Hematopoietic multipotent progenitor cell (in vitro differentiated cells): ENCODE measurements around the gene PLAU. TPM values are rescaled to one million over a fixed set of nuclear protein-coding genes. Genes with fewer than 3 reads are reported as not detected.
"Not testable (repeated sequence)": the region's sequence is repeated elsewhere in the genome, so short reads cannot be mapped to it uniquely, and the experiment has no call there.

Experiments
- DNase-seq, 3 donors: peaks; one replicate each; pipeline ENCODE4 v3.0.0-alpha.2; 2011 to 2015; ENCODE audit warnings: low read depth in 2 of 3, low spot score in 2 of 3
- total RNA-seq: library from RNA; depleted of rRNA; stranded (reverse); fragments of >200 nt; gene quantifications from one replicate; pipeline ENCODE4 v1.2.3, GENCODE V29; 2012

PLAU gene
- total RNA-seq, 1 donor = 10.8 TPM

DNA sequence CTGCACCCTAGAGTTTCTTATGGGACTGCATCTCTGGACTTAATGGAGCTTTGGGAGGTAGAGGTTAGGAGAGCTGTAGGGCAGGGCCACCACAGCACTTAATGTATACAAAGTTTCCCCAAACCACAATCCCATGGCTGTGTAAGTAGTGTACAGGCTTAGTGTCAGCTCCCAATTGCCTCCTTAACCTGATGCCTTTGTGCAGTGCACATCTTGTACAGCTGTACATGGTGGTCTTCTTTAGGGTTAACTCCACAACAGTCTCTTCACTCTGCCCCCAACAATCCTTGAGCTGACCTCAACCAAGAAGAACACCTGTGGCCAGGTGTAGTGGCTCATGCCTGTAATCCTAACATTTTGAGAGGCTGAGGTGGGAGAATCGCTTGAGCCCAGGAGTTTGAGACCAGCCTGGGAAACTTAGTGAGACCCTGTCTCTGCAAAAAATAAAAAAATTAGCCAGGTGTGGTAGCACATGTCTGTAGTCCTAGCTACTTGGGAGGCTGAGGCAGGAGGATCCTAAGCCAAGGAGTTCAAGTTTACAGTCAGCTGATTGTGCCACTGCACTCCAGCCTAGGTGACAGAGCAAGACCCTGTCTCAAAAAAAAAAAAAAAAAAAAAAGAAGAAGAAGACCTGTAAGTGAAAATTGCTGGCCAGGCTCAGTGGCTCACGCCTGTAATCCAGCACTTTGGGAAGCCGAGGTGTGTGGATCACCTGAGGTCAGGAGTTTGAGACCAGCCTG lies 6.8 kb downstream of the PLAU start:
- no peak for DNase-seq

DNA sequence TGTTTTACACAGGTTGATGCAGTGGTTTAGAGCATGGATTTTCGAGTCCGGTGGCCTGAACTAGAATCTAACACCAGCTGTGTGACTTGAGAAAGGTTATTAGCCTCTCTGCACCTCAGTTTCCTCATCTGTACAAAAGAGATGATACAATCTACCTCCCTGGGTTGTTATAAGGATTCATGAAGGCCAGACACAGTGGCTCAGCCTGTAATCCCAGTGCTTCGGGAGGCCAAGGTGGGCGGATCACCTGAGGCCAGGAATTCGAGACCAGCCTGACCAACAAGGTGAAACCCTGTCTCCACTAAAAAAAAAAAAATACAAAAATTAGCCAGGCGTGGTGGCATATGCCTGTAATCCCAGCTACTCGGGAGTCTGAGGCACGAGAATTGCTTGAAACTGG lies 8.5 kb downstream of the PLAU start:
- not testable (repeated sequence) for DNase-seq

DNA sequence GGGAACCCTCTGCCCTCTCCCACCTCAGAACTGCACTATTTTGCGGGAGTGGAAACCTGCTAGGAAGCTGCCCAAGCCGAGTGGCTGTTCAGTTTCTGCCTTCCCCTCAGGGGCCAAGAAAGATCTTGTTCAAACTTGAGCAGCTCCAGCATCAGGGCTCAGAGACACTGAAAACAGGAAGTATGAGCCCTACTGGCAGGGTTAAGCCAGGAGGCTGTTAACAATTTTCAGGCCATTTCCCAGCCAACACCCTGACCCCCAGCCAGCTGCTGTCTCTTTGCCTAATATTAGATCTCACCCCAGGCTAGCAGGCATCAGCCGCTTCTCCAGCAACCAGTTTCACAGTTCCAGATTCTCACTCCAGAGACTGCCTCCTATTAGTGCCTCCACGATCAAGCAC lies 9.2 kb downstream of the PLAU start:
- DNase-seq = peak in 2 of 3 donors; percentile 42 to 65

GRCh38 chr10:73922007-73922863 lies 11.3 kb downstream of the PLAU start:
- no peak for DNase-seq

- no peak for DNase-seq
Observed at GRCh38 chr10:73922864-73923133, 11.9 kb downstream of the PLAU start.

GRCh38 chr10:73923935-73924598 lies 13.1 kb downstream of the PLAU start:
- DNase-seq = no peak

DNA sequence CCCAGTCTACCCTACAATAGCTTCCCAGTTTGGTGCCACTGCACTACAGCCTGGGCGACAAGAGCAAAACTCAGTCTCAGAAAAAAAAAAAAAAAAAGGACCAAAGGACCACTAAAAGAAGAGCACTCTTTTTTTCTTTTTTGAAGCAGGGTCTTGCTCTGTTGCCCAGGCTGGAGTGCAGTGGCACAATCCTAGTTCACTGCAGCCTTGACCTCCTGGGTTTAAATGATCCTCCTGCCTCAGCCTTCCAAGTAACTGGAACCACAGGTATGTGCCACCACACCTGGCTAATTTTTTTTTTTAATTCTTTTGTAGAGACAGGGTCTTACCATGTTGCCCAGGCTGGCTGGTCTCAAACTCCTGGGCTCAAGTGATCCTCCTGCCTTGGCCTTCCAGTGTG lies 14.0 kb downstream of the PLAU start:
- DNase-seq = no peak

GRCh38 chr10:73925539-73925938 lies 14.6 kb downstream of the PLAU start:
- no peak for DNase-seq

GRCh38 chr10:73926152-73926764 lies 15.3 kb downstream of the PLAU start:
- peak in 1 of 3 donors; percentile 40 for DNase-seq

- not testable (repeated sequence) for DNase-seq
Observed at GRCh38 chr10:73930630-73931327, 19.8 kb downstream of the PLAU start.

DNA sequence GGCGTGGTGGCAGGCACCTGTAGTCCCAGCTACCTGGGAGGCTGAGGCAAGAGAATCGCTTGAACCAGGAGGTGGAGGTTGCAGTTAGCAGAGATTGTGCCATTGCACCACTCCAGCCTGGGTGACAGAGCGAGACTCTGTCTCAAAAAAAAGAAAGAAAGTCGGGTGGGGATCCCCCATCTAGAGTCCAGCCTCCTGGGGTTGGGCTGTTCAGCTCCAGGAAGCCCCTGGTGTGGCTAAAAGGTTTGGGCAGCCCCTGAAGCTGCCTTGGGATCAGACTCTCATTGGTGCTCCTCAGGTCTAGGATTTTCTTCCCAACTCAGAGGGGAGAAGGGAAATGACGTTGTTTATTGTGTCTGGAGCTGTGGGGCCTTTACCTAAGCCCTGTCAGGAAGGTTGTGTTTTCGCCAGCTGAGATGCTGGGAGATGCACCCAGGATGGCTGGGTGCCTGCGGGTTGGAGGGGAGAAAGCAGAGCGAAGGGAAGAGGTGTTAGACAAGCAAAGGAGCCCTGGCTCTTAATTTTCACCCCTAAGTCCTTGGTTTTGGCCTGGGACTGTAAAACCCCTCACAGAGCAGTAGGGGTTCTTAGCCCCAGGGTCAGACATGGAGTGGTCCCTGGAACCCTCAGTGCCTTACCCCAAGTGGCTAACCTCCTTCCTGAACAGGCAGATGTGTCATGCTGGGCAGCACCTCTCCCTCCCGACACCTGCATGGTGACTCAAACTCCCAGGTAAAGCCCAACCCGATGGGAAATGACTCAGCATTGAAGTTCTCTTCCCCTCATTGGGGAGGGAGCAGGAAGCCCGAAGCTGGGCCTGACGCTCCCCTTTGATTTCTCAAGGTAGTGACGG lies 21.1 kb downstream of the PLAU start:
- DNase-seq = peak in 2 of 3 donors; percentile 54 to 84

GRCh38 chr10:73932620-73933112 lies 21.7 kb downstream of the PLAU start:
- peak in 1 of 3 donors; percentile 51 for DNase-seq

DNA sequence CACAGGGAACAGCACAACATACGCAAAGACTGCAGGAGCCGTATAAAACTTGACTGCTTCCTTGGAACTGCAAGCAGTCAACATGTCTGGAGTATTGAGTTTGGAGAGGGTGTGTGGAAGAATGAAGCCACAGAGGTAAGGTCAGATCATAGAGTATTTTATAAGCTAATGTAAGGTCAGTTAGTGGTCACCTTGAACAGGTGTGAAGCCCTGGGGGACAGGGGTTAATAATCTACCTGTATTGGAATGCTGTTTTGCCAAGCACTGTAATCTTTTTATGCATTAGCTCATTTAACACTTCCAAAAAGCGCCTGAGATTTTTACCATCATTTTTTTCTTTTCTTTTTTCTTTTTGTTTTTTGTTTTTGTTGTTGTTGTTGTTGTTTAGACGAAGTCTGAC lies 23.1 kb downstream of the PLAU start:
- no peak for DNase-seq

- DNase-seq = no peak
Observed at GRCh38 chr10:73935895-73936294, 25.0 kb downstream of the PLAU start.

DNA sequence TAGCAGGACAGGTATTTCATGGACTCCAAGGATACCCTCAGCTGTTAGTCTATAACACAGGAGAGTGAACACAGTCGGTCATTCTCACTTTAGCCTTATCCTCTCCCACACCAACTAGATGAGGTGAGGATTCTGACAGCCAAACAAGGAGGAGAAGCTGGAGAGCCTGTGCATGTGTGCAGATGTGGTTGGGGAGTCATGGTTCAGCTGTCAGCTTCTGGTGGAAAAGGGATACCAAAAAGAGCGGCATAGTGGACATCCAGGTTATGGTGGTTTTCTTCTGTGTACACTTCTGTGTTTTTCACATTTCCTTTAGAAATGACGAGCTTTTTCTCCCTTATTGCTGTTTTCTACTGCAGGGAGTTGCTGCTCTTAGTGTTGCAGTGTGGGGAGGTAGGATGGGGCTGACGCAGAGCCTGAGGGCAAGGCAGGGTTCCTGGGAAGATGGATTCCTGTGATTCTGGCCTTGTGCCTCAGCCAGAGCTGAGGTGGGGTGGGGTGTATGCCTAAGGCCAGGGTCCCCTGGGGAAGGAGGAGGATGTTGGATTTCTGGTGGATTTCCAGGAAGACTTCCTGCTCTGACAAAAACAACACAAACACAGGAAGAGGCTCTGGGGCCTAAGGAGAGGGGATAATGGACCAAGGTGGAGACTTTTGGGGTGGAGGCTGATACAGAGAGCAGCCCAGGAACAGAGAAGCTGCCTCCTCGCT lies 26.6 kb downstream of the PLAU start:
- DNase-seq = no peak

DNA sequence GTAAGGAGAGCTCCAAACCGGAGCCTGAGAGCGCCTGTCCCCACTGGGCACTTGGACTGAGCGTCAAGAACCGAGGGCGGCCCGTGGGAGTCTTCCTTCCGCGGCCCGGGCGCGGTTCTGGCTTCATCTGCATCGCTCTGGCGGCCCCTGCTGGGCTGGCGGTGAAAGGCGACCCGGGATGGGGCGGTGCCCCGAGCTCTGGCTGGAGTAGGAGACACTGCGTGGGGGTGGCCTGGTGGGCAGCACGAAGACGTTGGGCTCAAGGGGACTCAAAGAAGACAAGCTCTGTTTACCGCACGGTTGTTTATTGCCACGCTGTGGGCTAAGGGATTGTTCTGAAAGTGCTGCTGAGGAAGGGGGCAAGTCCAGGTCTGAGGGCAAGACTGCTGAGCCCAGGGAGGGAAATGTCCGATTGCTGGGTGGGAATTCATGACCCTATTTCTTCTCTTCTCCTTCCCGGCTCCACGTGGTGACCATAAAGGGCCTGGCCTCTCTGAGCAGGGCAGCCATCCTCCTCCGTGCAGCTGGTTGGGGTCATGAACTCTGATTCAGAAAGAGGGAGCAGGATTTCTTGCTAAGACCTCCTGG lies 29.8 kb downstream of the PLAU start:
- DNase-seq = peak; percentile 63 to 77 (median 73)

DNA sequence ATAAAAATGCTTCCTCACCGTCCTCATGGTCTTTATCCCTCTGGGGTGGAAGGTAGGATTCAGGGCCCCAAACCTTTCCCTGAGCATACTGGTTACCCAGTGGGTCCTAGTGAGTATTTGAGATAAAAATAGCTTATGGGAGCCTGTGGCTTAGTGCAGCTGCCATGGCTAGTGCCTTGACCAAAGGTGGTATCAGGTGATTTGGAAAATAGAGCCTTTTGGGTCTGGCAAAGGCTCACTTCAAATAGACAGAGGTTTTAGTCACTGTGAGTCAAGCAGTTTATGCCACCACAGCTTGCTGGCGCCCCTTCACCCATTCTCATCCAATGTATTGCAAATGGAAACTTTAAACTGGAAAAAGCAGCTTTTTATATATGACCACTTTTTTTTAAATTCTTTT lies 30.4 kb downstream of the PLAU start:
- no peak for DNase-seq

DNA sequence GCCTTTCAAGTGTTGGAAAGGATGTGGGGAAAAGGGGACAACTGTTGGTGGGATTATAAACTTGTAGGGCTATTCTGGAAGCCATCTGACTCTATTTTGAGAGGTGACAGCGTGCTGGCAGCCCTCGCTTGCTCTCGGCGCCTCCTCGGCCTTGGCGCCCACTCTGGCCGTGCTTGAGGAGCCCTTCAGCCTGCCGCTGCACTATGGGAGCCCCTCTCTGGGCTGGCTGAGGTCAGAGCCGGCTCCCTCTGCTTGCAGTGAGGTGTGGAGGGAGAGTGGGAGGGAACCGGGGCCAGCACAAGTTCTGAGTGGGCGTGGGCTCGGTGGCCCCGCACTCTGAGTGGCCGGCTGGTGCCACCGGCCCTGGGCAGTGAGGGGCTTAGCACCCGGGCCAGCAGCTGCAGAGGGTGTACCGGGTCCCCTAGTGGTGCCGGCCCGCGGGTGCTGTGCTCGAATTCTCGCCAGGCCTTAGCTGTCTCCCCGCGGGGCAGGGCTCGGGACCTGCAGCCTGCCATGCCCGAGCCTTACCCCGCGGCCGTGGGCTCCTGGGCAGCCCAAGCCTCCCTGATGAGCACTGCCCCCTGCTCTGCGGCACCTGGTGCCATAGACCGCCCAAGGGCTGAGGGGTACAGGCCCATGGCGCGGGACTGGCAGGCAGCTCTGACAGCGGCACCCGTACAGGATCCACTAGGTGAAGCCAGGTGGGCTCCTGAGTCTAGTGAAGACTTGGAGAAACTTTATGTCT lies 33.6 kb downstream of the PLAU start:
- DNase-seq = no peak
